Lower leg skin (tissue), 3 donors: ENCODE data around the gene BMP7.

Experiments used
- CTCF ChIP-seq, 3 donors: fragments of 450-650 bp; IDR thresholded peaks; one replicate each; pipeline ENCODE4 v1.5.1; 2016; ENCODE audit warnings: antibody characterized with exemption in 3 of 3, mild to moderate bottlenecking in 3 of 3, moderate library complexity in 2 of 3
- POLR2A ChIP-seq, 2 donors: fragments of 450-650 bp; IDR thresholded peaks; one replicate each; pipeline ENCODE4 v1.6.1; 2016 to 2017; ENCODE audit warnings: antibody characterized with exemption in 2 of 2, mild to moderate bottlenecking in 1 of 2, moderate library complexity in 1 of 2

DNA sequence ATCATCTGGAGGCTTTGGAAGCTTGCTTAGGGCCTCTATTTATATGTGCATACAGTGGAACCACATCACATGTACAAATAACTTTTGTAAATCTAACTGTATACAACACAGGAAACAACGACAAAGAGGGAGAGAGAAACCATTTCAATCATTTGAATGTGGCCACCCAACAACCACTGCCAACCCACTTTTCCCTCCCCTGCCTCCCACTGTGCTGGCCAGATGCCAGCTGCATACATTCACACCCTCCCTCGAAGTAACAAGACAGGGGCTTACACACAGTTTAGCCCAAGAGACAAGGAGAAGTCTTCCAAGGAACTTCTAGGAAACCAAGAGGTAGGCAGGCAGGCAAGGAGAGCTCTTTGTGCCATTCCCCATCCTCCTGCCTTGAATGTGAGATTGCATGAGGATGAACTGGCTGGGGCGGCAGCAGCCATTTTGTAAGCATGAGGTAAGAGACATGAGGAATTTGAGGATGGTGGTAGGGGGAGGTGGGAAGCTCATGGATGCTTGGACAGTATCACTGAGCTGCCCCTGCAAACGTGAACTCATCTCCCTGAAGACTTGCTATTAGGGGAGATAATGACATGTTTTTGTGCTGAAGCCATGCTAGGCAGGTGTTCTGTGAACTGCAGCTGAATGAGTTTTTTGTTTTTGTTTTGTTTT lies 18.2 kb downstream of the BMP7 start:
- TF ChIP-seq CTCF (IDR thresholded peaks at IDR 0.05) = no peak
- TF ChIP-seq POLR2A (IDR thresholded peaks at IDR 0.05) = no peak
